GM10266 (cell line): ENCODE data around the gene SIGLEC9.

Source experiments
- DNase-seq: peaks from one replicate; pipeline ENCODE4 v3.0.0; 2012; ENCODE audit errors: extremely low spot score
- TF ChIP-seq, protein P1 (sequence below): IDR thresholded peaks from 2 replicates; pipeline ENCODE4 v1.5.1; 2012; ENCODE audit warnings: mild to moderate bottlenecking, low read depth; ENCODE audit not compliant: control insufficient read depth, insufficient read depth; ENCODE audit errors: missing control alignments

The SIGLEC9 gene

DNA sequence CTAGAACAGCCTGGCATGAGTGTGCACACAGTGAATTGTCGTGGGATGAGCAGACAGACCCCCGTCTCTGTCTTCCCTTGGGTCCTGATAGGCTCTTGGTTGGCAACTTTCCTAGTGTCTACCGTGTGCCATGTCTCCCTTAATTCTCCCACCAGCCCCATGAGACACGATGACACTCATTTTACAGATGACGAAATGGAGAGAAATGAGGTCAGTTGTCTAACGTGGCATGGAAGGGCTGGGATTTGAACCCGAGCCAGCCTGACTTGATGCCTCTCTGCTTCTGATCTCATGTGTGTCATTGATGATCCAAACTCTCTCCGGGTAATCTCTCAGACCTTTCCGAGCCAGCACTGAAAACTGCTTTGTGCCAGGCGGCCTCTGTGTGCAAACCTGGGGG, 33.6 kb upstream of the SIGLEC9 start:
- DNase-seq = no peak
- TF ChIP-seq, protein P1, sequence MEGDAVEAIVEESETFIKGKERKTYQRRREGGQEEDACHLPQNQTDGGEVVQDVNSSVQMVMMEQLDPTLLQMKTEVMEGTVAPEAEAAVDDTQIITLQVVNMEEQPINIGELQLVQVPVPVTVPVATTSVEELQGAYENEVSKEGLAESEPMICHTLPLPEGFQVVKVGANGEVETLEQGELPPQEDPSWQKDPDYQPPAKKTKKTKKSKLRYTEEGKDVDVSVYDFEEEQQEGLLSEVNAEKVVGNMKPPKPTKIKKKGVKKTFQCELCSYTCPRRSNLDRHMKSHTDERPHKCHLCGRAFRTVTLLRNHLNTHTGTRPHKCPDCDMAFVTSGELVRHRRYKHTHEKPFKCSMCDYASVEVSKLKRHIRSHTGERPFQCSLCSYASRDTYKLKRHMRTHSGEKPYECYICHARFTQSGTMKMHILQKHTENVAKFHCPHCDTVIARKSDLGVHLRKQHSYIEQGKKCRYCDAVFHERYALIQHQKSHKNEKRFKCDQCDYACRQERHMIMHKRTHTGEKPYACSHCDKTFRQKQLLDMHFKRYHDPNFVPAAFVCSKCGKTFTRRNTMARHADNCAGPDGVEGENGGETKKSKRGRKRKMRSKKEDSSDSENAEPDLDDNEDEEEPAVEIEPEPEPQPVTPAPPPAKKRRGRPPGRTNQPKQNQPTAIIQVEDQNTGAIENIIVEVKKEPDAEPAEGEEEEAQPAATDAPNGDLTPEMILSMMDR = no peak

DNA sequence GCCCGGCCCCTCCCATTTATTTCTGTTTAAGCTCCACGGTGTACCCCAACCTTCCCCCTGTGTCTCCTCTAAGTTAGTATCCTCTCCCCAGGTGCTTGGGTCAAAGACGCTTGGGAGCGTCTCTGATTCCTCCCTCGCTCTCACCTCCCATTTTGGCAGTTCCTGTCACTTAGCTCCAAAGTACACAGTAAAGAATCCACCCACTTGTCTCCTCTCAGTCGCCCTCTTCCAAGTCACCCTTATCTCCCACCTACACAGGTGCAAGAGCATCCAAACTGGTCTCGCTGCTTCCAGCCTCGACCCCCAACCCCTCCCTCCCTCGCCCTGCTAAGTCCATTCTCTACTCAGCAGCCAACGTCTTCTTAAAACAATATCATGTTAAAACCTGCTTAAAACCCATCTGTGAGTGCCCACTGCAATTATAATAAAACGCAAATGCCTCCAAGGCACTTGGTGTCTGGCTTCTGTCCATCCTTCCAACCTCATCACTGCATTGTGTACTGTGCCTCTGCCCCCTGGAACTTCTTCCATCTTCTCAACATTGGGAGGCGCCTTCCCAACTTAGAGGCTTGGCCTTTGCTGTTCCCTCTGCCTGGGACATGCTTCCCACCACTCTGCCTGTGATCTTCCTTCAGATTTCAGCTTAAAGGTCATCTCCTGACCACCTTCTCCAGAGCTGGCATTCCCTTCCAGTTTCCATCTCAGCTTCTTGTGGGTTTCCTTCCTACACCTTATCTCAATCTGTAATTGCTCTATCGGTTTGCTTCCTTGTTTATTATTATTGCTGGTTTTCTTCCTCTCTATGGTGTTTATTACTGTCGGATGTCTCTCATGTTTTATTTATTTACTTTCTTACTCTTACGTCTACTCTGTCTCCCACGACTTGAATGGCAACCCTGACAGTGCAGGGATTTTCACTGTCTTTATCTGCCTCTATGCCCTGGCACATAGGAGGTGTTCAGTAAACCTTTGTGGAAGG, 32.5 kb upstream of the SIGLEC9 start:
- TF ChIP-seq, protein P1 = no peak

DNA sequence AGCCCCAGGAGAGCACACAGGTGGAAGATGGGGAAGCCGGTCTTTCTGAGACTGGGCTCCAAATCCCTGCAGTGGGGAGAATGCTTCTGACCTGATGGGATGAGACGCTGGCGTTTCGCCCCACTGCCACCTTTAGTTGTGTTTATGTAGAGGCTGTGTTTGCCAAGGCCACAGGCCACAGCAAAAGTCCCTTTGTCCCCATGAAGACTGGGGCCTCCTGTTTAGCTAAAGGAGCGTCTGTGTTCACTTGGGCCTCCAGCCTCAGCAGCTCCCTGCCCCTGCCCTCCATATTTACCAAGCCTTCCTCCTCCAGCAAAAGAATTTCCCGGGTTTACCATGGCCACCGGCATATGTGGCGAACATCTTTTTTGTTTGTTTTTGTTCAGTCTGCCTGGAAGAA, 31.6 kb upstream of the SIGLEC9 start:
- no peak for DNase-seq
- TF ChIP-seq, protein P1 = no peak

More for the DNA sequence above, 32.5 kb upstream of the SIGLEC9 start:
- DNase-seq = no peak

DNA sequence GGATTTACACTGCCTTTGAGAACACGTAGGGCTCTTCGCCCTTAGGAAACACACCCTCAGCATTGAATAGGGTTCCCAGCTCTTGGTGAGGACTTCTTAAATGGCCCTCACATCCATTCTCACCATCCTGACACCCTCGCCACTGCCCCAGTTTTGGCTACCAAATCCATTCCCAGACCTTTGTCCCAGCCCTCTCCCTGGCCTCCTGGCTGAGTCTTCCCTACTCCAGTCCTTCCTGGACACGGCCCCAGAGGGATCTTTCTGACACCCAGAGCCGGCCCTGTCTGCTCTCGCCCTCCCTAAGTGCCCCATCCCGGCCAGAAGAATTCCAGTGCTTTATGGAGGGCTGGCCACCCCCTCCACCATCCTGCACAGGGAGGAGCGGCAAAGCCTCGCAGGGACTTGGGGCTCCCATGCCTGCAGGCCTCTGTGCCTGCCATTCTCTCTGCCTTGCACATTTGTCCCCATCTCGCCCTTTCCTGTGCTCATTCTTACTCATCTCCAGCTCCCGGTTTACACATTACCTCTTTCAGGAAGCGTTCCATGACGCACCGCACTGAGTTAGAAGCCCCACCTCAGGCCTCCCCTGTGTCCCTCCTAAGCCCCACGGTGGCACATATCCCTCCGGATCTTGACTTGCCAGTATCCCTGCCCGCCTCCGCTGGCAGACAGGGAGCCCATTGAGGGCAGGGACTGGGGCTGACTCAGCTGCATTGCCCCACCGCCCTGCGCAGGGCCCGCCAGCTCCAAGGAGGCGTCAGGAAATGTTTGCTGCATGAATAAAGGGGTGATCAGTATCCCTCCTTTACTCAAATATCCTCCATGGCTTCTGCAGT, 31.0 kb upstream of the SIGLEC9 start:
- no peak for DNase-seq
- TF ChIP-seq, protein P1 = no peak

DNA sequence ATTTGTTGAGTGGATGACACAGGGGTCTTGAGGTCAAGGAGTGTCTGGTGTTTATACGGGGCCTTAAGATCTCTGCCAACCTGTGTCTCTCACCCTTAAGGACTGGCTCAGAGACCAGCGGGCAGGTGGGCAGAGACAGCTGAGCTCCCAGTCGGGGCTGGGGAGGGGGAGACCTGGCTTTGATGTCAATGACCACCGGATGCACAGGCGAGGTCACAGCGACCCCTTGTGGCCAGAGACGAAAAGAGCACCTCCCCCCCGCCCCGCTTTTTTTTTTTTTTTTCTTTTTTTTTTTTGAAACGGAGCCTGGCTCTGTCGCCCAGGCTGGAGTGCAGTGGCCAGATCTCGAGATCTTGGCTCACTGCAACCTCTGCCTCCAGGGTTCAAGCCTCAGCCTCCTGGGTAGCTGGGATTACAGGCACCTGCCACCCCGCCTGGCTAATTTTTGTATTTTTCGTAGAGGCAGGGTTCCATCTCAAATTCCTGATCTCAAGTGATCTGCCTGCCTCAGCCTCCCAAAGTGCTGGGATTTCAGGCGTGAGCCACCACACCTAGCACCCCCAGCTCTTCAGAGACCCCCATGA, 29.9 kb upstream of the SIGLEC9 start:
- TF ChIP-seq, protein P1 = peak; percentile 60
- DNase-seq = peak; percentile 74

DNA sequence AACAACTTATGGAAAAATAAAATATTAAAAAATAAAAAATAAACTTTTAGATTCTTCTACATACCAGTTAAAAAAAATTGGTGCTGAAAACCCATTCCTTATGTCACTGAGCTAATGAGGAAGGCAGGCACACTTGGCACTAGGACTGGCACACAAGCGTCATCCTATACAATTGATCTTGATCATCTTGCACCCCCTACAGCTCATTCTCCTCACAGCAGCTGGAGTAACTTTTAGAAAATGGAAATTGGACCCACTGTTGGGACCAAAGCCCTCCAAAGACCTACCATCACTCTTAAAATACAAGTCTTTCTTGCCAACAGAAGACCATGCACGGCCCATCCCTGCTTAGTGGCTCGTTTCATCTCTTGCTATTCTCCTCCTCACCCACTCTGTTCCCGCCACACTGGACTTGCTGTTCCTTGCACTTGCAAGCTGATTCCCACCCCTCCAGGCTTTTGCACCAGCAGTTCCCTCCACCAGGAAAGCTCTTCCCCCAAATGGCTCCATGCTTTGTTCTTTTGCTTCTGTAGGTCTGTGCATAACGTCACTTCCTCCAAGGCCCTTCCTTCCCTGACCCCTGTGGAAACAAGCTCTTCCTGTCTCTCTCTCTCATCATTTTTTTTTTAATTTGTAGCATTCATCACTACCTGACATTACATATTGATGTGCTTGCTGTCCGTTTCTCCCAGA, 28.1 kb upstream of the SIGLEC9 start:
- DNase-seq = peak; percentile 27
- TF ChIP-seq, protein P1 = no peak
